ENCODE measurements around the gene NSMF.
"Not testable (repeated sequence)": the region's sequence is repeated elsewhere in the genome, so short reads cannot be mapped to it uniquely, and the experiment has no call there.

NSMF gene

DNA sequence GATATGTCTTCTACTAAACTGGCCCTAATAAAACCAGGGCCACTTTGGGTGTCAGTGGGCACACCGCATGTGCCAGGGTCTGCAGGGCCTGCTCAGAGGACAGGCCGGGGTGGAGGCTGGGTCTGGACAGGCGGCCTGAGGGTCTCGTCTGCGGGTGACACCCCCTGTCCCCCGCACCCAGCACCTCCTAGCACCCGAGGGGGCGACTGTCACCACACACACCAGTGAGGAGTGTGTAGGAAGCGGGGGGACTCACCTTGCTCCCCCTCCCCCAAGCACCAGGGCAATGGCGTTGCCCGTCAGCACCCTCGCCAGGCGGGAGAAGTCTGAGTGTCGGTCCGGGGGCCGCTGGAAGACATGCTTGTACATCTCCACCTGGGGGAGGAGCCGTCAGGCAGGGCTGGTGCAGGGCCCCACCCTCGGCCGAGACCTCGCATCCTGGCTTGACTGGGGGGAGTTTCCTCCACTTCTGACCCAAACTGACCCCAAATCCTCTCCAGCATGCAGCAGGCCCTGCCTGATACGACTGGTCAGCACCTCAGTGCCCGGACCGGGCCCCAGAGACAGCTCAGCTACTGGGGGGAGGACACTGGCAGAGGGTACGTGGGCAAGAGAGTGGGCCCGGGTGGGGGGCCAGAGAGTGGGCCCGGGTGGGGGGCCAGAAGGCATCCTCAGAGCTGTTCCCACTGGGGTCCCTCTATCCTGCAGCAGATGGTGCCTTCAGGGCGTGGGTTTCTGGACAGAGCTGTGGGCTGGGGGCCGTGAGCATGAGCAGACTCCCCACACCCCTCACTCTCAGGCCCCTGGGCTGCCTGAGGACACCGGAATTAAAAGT is 18.9 kb upstream of the NSMF start:
- no peak for DNase-seq (ENCODE audit: low spot score)

- DNase-seq (ENCODE audit: low spot score) = no peak
Measured at GRCh38 chr9:137476856-137477255, 17.7 kb upstream of the NSMF start.

DNA sequence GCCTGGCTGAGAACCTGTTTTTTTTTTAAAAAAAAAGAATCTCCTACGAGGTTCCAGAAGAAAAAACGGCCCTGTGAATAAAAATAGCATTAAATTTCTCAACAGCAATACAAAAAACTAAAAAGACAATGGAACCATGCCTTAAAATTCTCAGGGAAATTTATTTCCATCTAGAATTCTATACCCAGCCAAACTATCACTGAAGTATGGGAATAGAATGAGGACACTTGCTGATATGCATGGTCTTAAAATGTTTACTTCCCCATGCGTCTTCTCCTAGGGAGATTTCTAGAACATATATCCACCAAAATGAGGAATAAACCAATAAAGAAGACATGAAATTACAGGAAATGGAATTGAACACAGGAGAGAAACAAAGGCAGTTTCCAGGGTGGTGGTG is 16.5 kb upstream of the NSMF start:
- DNase-seq (ENCODE audit: low spot score) = no peak

DNA sequence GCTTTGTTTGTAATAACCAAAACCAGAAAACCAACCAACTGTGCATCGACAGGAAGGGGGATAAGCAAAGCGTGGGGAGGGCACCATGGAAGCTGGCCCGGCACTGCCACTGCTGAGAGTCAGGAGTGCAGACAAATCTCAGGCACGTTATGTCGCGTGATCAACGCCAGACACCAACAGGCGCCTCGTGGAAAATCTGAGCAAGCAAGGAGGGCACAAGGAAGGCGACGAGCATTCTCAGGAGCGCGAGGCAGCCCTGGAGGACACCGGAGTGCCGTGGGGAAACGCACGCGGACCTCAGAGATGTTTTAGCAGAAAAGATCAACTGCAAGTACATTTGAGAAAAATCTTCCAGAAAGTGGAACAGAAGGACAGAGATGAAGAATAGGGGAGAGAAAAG is 15.1 kb upstream of the NSMF start:
- DNase-seq (ENCODE audit: low spot score) = no peak

DNA sequence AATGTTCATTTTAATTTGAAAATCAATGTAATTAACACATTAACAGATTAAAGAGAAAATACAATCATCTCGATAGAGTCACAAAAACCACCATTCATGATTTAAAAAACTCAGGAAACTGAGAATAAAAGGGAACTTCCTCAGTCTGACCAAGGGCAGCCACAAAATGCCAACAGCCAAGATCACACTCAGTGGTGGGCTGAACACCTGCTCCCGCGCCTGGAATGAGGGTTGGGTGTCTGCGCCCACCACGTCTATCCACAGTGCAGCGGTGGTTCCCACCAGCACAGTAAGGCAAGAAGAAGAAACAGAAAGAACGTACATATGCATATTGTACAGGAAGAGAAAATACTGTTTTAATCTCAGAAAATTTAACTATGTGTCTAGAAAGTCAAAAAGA is 11.7 kb upstream of the NSMF start:
- no peak for DNase-seq (ENCODE audit: low spot score)

GRCh38 chr9:137467896-137468295 is 8.8 kb upstream of the NSMF start:
- DNase-seq (ENCODE audit: low spot score) = no peak

DNA sequence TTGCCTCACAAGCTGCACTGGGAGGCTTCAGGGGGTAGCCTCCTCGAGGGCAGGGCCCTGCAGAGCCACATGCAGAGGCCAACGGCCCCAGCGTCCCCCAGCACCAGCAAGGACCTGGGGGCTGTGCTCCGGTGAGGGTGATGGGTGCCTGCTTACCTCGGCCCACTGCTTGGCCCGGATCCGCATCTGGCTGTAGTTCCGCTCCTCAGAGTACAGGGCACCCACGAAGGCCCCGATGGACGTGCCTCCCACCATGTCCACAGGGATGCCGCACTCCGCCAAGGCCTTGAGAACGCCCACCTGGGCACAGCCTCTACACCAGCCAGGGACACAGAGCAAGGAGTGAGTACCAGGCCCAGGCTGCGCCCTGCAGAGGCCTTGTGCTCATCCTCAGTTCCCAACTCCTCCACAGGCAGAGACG is 8.0 kb upstream of the NSMF start:
- no peak for DNase-seq (ENCODE audit: low spot score)

DNA sequence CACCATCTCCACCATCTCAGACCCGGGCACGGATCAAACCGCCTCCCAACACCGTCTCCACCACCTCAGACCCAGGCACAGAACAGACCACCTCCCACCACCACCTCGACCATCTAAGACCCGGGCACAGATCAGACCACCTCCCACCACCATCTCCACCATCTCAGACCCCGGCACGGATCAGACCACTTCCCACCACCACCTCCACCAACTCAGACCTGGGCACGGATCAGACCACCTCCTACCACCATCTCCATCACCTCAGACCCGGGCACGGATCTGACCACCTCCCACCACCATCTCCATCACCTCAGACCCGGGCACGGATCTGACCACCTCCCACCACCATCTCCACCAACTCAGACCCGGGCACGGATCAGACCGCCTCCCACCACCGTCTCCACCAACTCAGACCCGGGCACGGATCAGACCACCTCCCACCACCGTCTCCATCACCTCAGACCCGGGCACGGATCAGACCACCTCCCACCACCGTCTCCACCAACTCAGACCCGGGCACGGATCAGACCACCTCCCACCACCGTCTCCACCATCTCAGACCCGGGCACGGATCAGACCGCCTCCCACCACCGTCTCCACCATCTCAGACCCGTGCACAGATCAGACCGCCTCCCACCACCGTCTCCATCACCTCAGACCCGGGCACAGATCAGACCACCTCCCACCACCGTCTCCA is 7.4 kb upstream of the NSMF start:
- DNase-seq (ENCODE audit: low spot score) = not testable (repeated sequence)

DNA sequence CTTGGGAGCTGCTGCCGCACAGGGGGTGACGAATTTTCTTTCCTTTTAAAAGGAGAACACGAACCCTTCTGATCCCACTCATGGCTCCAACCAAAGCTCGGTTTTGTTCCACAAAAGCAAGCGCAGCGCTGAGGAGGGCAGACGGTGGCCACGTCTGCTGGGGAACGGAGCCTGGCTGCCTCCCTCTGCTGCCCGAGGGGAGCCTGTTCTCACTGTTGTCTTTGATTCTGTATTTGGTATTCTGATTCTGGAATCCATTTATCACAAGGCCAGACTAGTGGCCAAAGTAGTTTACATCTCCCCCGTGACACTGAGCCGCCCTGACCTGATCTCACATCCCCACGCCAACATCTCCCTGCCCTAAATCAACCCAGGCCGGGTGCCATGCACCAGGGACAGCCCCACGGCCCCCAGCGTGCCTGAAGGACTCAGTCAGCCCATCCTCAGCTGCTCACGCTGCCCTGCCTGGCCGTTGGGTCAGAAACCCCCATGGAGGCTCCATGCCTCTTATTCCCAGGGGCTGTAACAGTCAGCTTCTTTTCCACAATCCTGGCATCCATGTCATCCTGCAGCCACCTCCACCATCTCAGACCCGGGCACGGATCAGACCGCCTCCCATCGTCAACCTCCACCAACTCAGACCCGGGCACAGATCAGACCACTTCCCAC is 6.7 kb upstream of the NSMF start:
- no peak for DNase-seq (ENCODE audit: low spot score)

GRCh38 chr9:137465000-137465719 is 6.0 kb upstream of the NSMF start:
- no peak for DNase-seq (ENCODE audit: low spot score)

DNA sequence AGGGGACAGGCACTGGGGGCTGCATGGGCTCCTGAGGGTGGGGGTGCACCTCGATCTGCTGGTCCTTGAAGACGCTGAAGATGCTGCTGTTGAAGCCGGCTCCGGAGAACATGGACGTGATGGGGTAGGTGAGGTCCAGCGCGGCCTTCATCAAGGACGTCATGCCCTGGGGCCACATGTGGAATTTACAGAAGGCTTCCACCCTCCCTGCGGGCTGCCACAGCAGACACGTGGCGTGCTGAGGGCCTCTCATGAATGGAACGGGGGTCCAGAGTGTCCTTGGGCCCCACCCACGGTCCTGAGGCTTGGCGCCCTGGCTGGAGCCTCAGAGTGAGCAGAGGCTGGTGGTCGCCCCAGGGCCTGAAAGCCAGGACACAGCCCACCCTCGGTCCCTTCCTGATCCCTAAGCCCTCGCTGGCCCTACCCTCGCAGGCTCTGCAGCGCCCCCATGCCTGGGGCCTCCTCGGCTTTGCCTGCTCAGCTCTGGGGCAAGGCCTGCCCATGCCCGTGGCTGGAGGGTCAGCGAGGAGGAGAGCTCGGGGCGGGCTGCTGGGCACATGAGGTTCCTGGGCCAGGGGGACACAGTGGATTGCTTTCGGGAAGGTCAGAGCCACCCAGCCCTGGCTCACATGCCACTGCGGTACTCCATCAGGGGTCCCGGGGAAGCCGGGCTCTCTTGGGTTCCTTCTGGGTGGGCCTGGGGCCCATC is 5.3 kb upstream of the NSMF start:
- DNase-seq (ENCODE audit: low spot score) = no peak

- no peak for DNase-seq (ENCODE audit: low spot score)
Measured at GRCh38 chr9:137463931-137464290, 4.8 kb upstream of the NSMF start.

DNA sequence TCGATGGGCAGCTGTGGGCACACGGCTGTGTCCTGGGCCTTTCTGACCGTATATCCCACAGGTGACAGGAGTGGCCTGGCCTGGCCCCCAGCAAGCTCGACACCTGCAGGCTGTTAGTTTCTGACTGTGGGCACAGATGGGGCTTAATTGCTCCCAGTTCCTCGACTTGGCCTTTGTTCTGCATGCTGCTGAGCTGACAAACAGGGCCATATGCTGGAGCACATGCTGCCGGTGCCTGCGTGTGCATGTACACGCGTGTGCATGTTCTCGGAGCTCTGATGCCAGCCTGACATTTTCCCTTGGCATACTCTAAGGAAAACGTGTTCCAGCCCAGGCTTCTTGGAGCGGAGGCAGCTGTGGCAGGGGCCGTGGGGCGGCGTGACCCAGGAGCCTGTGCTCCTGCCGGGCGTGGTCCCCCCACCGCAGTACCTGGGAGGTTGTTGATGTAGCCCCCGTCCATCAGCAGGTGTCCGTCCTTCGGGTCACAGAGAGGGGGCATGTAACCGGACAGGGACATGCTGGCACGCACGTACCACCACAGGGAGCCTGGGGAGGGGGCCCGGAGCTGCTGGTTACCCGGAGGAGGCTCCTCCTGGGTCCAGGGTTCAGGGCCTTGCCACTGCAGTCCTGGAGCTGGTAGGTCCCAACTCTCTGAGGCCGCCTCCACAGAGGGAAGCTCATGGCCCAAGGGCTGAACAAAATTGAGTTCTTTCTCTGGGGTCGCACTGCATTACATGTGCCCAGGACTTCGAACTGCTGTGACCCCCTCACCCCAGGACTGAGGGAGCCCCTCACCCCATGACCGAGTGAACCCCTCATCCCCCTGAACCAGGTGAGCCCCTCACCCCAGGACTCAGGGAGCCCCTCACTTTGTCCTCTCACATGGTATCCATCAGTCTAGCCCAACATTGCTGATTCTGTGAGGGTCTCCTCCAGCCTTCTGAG is 4.1 kb upstream of the NSMF start:
- no peak for DNase-seq (ENCODE audit: low spot score)

DNA sequence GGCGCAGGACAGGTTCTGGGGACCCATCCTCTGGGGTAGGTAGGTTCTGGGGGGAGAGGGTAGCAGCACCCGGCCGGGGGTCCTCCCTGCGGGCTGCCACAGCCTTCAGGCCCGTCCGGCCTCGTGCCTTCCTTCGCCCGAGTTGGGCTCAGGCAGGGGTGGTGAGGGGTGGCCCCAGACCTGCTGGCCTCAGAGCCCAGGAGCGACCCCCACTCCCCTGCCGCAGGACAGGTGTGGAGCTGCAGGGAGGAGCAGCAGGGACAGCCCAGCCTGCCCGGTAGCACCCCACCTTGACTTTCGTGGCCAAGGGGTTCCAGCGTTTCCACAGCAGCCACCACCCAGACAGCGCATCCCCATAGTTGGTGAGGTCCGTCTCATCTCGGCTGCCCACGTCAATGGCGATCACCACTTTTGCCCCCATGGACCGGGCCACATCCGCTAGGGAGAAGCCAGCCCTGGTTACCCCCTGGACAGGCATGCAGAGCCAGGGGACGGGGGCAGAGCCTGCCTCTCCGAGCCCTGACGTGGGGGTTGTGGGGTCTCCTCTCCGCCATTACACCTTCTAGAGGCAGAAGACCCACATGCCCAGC is 3.4 kb upstream of the NSMF start:
- no peak for DNase-seq (ENCODE audit: low spot score)

- peak; percentile 80 for DNase-seq (ENCODE audit: low spot score)
Measured at GRCh38 chr9:137461663-137462395, 2.7 kb upstream of the NSMF start.

GRCh38 chr9:137461316-137461662 is 2.2 kb upstream of the NSMF start:
- DNase-seq (ENCODE audit: low spot score) = no peak

- DNase-seq (ENCODE audit: low spot score) = no peak
Measured at GRCh38 chr9:137460363-137461315, 1.5 kb upstream of the NSMF start.

DNA sequence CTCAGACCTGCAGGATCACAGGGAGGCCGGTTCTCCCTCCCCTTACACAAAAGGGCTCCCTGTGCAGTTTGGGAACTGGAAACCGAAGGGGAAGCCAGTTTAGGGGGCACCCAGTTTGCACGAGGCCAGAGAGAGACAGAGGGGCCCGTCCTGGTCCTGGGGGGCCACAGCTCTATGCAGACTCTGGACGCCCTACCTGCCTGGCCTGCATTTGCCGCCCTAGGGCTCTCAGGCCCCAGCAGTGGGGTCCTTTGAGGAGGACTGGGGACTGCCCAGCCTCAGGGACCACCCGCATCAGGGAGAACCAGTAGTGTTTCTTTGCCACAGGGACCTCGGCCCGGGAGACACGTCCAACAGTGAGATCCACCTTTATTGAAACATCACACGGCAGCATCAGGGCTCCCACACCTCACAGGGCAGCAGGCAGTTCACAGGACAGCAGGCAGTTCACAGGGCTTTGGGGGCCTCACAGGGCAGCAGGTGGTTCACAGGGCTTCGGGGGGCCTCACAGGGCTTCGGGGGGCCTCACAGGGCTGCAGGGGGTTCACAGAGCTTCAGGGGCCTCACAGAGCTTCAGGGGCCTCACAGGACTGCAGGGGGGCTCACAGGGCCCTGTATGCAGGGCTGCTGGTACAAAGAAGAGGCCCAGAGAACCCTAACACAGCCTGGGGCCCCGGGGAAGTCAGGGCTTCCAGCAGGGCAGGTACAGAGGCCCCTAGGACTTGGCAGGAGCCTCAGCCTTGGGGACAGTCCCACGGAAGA is 648 bp upstream of the NSMF start:
- DNase-seq (ENCODE audit: low spot score) = no peak
